ENCODE results near the gene SKIC8. TPM values are rescaled to one million over a fixed set of nuclear protein-coding genes. Genes with fewer than 3 reads are reported as not detected.
A peak's percentile ranks its signal among the peaks of the same experiment; 100 is the strongest.

Gene SKIC8
- total and polyA plus RNA-seq, 2 donors from 2014 or later, result 48.5 to 87.4 TPM

DNA sequence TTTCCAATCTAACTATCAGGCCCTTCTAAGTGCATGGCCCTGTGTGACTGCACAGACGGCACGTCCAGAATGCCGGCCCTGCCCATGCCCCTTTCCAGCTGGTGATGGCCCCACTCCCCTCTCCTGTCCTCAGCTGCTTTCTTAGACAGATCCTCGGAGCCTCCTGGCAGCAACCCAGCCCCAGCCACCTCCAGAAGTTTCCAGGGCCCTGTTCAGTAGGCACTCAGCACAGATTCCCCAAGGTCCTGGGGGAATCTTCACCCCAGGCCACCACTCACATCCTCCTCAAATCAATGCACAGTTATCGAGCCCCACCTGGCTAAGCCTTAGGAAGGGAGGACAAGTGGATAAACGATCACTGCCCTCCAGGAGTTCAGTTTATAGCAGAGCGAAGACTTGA, 39.4 kb upstream of the SKIC8 start:
- no peak overlapping the region for H3K4me3 ChIP-seq (ENCODE audit: low read length in 3 of 3)
- no peaks in the 10 kb centered on the region for H3K9me3 ChIP-seq (ENCODE audit: control insufficient read depth in 2 of 3, insufficient read depth in 1 of 3, low read length in 3 of 3)
- no peak for FAIRE-seq
- no peak overlapping the region for H3K9ac ChIP-seq (ENCODE audit: low read length in 3 of 3)
- TF ChIP-seq, protein P1, sequence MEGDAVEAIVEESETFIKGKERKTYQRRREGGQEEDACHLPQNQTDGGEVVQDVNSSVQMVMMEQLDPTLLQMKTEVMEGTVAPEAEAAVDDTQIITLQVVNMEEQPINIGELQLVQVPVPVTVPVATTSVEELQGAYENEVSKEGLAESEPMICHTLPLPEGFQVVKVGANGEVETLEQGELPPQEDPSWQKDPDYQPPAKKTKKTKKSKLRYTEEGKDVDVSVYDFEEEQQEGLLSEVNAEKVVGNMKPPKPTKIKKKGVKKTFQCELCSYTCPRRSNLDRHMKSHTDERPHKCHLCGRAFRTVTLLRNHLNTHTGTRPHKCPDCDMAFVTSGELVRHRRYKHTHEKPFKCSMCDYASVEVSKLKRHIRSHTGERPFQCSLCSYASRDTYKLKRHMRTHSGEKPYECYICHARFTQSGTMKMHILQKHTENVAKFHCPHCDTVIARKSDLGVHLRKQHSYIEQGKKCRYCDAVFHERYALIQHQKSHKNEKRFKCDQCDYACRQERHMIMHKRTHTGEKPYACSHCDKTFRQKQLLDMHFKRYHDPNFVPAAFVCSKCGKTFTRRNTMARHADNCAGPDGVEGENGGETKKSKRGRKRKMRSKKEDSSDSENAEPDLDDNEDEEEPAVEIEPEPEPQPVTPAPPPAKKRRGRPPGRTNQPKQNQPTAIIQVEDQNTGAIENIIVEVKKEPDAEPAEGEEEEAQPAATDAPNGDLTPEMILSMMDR (IDR thresholded peaks at IDR 0.05; ENCODE audit: borderline replicate concordance, extremely low read depth, insufficient read depth), result no peak
- no peaks in the 10 kb centered on the region for H3K36me3 ChIP-seq (ENCODE audit: control insufficient read depth in 2 of 3, insufficient read depth in 3 of 3, low read length in 3 of 3)
- peaks cover 11% of the 10 kb centered on the region for H3K27me3 ChIP-seq (ENCODE audit: control insufficient read depth, insufficient read depth, low read length)
- no peak overlapping the region for H3K27ac ChIP-seq (ENCODE audit: low read depth in 2 of 2, low read length in 2 of 2)
- peaks cover 0 to 2% (median 0%) of the 10 kb centered on the region in 3 donors for H3K4me1 ChIP-seq (ENCODE audit: control insufficient read depth in 2 of 3, insufficient read depth in 2 of 3, low read depth in 1 of 3, low read length in 3 of 3)
- intact Hi-C loops (cut with DNase I), result no loop called here
- DNase-seq, result peak in 1 of 5 donors; percentile 37

DNA sequence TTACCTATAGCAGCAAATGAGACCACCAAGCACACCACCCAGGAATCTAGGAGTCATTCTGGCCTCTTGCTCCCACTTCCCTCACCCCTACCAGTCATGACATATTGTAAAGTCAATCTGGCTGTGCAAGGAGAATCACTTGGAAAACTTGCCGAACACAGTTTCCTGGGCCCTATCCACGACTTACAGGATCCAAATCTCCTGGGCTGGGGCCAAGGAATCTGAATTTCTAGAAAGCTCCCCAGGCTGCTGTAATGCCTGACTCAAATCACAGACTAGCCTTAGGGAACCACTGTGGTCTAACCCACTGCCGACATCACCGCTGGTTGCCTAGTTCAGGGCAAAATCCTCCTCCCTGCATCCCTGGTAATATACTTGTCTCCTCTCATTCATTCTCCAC, 36.6 kb upstream of the SKIC8 start:
- H3K4me1 ChIP-seq (ENCODE audit: control insufficient read depth in 2 of 3, insufficient read depth in 2 of 3, low read depth in 1 of 3, low read length in 3 of 3), result peaks cover 0 to 2% (median 0%) of the 10 kb centered on the region in 3 donors
- FAIRE-seq (no peak), DNase-seq (no peak)
- H3K27me3 ChIP-seq (ENCODE audit: control insufficient read depth, insufficient read depth, low read length), result peaks cover 11% of the 10 kb centered on the region
- no peaks in the 10 kb centered on the region for H3K9me3 ChIP-seq (ENCODE audit: control insufficient read depth in 2 of 3, insufficient read depth in 1 of 3, low read length in 3 of 3)
- intact Hi-C loops (cut with DNase I), result no loop called here
- H3K9ac ChIP-seq (ENCODE audit: low read length in 3 of 3), result no peak overlapping the region
- TF ChIP-seq, protein P1 (IDR thresholded peaks at IDR 0.05; ENCODE audit: borderline replicate concordance, extremely low read depth, insufficient read depth), result no peak
- H3K36me3 ChIP-seq (ENCODE audit: control insufficient read depth in 2 of 3, insufficient read depth in 3 of 3, low read length in 3 of 3), result no peaks in the 10 kb centered on the region
- H3K4me3 ChIP-seq (ENCODE audit: low read length in 3 of 3), result no peak overlapping the region
- H3K27ac ChIP-seq (ENCODE audit: low read depth in 2 of 2, low read length in 2 of 2), result no peak overlapping the region

DNA sequence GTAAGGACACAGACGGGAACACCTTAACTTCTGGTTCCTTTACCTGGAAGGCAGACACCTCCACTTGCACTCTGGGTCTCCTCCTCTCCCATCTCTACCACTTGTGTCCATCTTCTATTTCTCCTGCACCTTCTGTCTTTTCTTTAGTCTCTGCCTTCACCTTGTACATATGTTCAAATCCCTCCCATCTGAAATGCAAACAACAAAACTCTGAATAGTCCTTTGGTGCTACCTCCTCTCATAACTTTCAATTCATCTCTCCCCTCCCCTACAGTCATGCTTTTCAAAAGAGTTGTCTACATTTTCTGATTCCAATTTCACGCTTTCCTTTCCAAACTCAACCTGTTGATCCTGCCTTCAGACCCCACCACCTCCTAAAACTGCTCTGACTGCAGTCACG, 35.4 kb upstream of the SKIC8 start:
- Histone ChIP-seq H3K4me1 (ENCODE audit: control insufficient read depth in 2 of 3, insufficient read depth in 2 of 3, low read depth in 1 of 3, low read length in 3 of 3) (no peaks in the 10 kb centered on the region), H3K27me3 (ENCODE audit: control insufficient read depth, insufficient read depth, low read length) (peaks cover 8% of the 10 kb centered on the region), H3K4me3 (ENCODE audit: low read length in 3 of 3) (no peak overlapping the region), H3K27ac (ENCODE audit: low read depth in 2 of 2, low read length in 2 of 2) (no peak overlapping the region), H3K9ac (ENCODE audit: low read length in 3 of 3) (no peak overlapping the region), H3K9me3 (ENCODE audit: control insufficient read depth in 2 of 3, insufficient read depth in 1 of 3, low read length in 3 of 3) (no peaks in the 10 kb centered on the region), H3K36me3 (ENCODE audit: control insufficient read depth in 2 of 3, insufficient read depth in 3 of 3, low read length in 3 of 3) (no peaks in the 10 kb centered on the region)
- TF ChIP-seq, protein P1 (IDR thresholded peaks at IDR 0.05; ENCODE audit: borderline replicate concordance, extremely low read depth, insufficient read depth), result no peak
- DNase-seq, result peak in 1 of 5 donors; percentile 1
- intact Hi-C loops (cut with DNase I), result no loop called here
- FAIRE-seq, result no peak

DNA sequence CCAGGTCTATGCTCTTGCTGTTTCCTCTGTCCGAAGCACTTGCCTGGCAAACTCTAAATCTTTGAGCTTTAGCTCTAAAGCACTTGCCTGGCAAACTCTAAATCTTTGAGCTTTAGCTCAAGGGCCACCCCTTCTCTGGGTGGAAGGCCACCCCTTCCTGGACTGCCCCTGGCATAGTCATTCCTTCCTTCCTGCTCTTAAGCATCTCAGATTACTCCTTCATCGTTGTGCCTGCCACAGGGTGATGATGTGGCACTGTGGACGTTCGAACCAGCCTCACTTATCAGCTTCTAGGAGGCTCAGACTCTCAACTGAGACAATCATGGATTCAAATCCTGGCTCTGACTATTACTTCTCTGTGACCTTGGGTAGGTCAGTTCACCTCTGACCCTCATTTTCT, 30.2 kb upstream of the SKIC8 start:
- H3K9me3 ChIP-seq (ENCODE audit: control insufficient read depth in 2 of 3, insufficient read depth in 1 of 3, low read length in 3 of 3), result no peaks in the 10 kb centered on the region
- TF ChIP-seq, protein P1 (IDR thresholded peaks at IDR 0.05; ENCODE audit: borderline replicate concordance, extremely low read depth, insufficient read depth), result no peak
- H3K4me3 ChIP-seq (ENCODE audit: low read length in 3 of 3), result no peak overlapping the region
- no peak overlapping the region for H3K9ac ChIP-seq (ENCODE audit: low read length in 3 of 3)
- intact Hi-C loops (cut with DNase I), result no loop called here
- DNase-seq (peak in 1 of 5 donors; percentile 7), FAIRE-seq (no peak)
- no peak overlapping the region for H3K27ac ChIP-seq (ENCODE audit: low read depth in 2 of 2, low read length in 2 of 2)
- no peaks in the 10 kb centered on the region for H3K4me1 ChIP-seq (ENCODE audit: control insufficient read depth in 2 of 3, insufficient read depth in 2 of 3, low read depth in 1 of 3, low read length in 3 of 3)
- no peaks in the 10 kb centered on the region for H3K27me3 ChIP-seq (ENCODE audit: control insufficient read depth, insufficient read depth, low read length)
- H3K36me3 ChIP-seq (ENCODE audit: control insufficient read depth in 2 of 3, insufficient read depth in 3 of 3, low read length in 3 of 3), result no peaks in the 10 kb centered on the region
